ENCODE results near the gene AXL.

- no peak for TF ChIP-seq EZH2 (IDR thresholded peaks at IDR 0.05; ENCODE audit: insufficient read depth, poor library complexity, severe bottlenecking)
- TF ChIP-seq EZH2phosphoT487 (IDR thresholded peaks at IDR 0.05; ENCODE audit: insufficient read depth, low read depth), result no peak
These were observed 3.2 kb downstream of the AXL start for GRCh38 chr19:41222240-41222639.

Data from GM23248 (cell line).